WI38 (cell line): ENCODE results near the gene TMPRSS6.

ENCODE experiments used
- H3K4me3 ChIP-seq: 2 replicates; pipeline ENCODE4 v1.5.1; 2011; ENCODE audit warnings: low read depth, mild to moderate bottlenecking, control low read depth, low read length
- TF ChIP-seq, protein P1 (sequence below): IDR thresholded peaks from 2 replicates; pipeline ENCODE4 v1.5.1; 2012; ENCODE audit warnings: low read depth, mild to moderate bottlenecking, control low read depth, low read length

The TMPRSS6 gene

GRCh38 chr22:37094239-37094638 is 15.3 kb downstream of the TMPRSS6 start:
- TF ChIP-seq, protein P1, sequence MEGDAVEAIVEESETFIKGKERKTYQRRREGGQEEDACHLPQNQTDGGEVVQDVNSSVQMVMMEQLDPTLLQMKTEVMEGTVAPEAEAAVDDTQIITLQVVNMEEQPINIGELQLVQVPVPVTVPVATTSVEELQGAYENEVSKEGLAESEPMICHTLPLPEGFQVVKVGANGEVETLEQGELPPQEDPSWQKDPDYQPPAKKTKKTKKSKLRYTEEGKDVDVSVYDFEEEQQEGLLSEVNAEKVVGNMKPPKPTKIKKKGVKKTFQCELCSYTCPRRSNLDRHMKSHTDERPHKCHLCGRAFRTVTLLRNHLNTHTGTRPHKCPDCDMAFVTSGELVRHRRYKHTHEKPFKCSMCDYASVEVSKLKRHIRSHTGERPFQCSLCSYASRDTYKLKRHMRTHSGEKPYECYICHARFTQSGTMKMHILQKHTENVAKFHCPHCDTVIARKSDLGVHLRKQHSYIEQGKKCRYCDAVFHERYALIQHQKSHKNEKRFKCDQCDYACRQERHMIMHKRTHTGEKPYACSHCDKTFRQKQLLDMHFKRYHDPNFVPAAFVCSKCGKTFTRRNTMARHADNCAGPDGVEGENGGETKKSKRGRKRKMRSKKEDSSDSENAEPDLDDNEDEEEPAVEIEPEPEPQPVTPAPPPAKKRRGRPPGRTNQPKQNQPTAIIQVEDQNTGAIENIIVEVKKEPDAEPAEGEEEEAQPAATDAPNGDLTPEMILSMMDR: no peak
- H3K4me3 ChIP-seq: no peak overlapping the region

- TF ChIP-seq, protein P1: no peak
- H3K4me3 ChIP-seq: no peak overlapping the region
Measured at GRCh38 chr22:37092997-37093396, 16.5 kb downstream of the TMPRSS6 start.

- H3K4me3 ChIP-seq: no peak overlapping the region
- TF ChIP-seq, protein P1: no peak
Measured at GRCh38 chr22:37091994-37092393, 17.5 kb downstream of the TMPRSS6 start.

DNA sequence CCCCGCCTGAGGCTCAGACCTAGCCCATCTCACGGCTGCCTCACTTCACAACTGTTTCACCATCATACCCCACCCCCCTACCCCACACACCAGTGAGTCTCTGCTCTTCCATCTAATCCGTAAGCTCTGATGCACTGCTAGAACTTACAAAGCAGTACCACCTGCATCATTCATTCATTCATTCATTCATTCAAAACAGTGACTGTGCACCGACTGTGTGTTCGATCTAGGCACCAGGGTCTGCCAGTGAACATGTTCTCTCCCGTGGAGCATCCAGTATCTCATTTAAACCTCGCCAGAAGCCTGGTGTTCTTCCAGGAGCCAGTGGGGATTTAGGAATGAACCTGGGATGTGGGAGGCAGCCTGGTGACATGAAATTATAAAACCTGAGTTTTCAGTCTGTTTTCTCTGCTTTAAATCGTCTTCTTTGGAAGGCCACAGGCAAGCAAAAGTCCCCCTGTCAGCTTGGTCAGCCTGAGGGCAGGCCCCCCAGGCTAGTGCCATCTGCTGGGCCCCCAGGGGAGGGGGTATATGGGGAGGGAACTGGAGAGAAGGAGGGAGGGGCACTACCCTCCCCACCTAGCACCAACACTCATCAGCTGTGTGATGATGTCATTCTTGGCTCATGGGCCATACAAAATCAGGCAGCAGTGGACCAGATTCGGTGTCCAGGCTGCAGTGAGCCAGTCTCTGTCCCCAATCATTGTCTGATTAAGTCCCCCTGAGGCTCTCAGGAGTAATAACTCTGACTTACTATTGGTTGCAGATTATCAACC is 18.4 kb downstream of the TMPRSS6 start:
- no peak overlapping the region for H3K4me3 ChIP-seq
- TF ChIP-seq, protein P1: no peak

GRCh38 chr22:37089434-37089833 is 20.1 kb downstream of the TMPRSS6 start:
- TF ChIP-seq, protein P1: no peak
- no peak overlapping the region for H3K4me3 ChIP-seq

- H3K4me3 ChIP-seq: no peak overlapping the region
- TF ChIP-seq, protein P1: no peak
Measured at GRCh38 chr22:37088750-37089408, 20.6 kb downstream of the TMPRSS6 start.

- no peak overlapping the region for H3K4me3 ChIP-seq
- TF ChIP-seq, protein P1: no peak
Measured at GRCh38 chr22:37088108-37088605, 21.4 kb downstream of the TMPRSS6 start.
